GM12865 (cell line): ENCODE measurements around the gene DUSP5.

Experiments
- DNase-seq: peaks from one replicate; pipeline ENCODE4 v3.0.0; 2010; ENCODE audit warnings: low read depth
- H3K4me3 ChIP-seq: 2 replicates; pipeline ENCODE4 v1.5.1; 2011; ENCODE audit warnings: mild to moderate bottlenecking, low read depth, low read length, control low read depth
- CTCF ChIP-seq: IDR thresholded peaks from 2 replicates; pipeline ENCODE4 v1.5.1; 2011; ENCODE audit warnings: low read length, control low read depth, low read depth, inconsistent platforms; ENCODE audit not compliant: insufficient read depth; ENCODE audit errors: missing control alignments

DUSP5 gene

GRCh38 chr10:110506448-110506847 lies 8.7 kb downstream of the DUSP5 start:
- H3K4me3 ChIP-seq = no peak overlapping the region
- DNase-seq = no peak
- no peak for TF ChIP-seq CTCF

GRCh38 chr10:110507346-110507745 lies 9.6 kb downstream of the DUSP5 start:
- no peak overlapping the region for H3K4me3 ChIP-seq
- DNase-seq = no peak
- no peak for TF ChIP-seq CTCF

- H3K4me3 ChIP-seq = no peak overlapping the region
- no peak for TF ChIP-seq CTCF
- no peak for DNase-seq
Observed at GRCh38 chr10:110508159-110508788, 10.6 kb downstream of the DUSP5 start.

GRCh38 chr10:110508806-110509544 lies 11.3 kb downstream of the DUSP5 start:
- DNase-seq = no peak
- no peak for TF ChIP-seq CTCF
- no peak overlapping the region for H3K4me3 ChIP-seq

- TF ChIP-seq CTCF = no peak
- H3K4me3 ChIP-seq = no peak overlapping the region
Observed at GRCh38 chr10:110509560-110509959, 11.9 kb downstream of the DUSP5 start.

GRCh38 chr10:110510086-110510485 lies 12.4 kb downstream of the DUSP5 start:
- TF ChIP-seq CTCF = no peak
- no peak for DNase-seq

More at GRCh38 chr10:110509560-110509959, 11.9 kb downstream of the DUSP5 start:
- no peak for DNase-seq

More at GRCh38 chr10:110510086-110510485, 12.4 kb downstream of the DUSP5 start:
- no peak overlapping the region for H3K4me3 ChIP-seq
